ENCODE measurements around the gene KDM3B. TPM values are rescaled to one million over a fixed set of nuclear protein-coding genes. Genes with fewer than 3 reads are reported as not detected.

The KDM3B gene
- total and polyA plus RNA-seq, 9 of the 15 experiments (the other 6 are each of a cell fraction or from before 2014, with no cell fraction given): 13.8 to 62.8 (median 41.9) TPM

- TF ChIP-seq REST (IDR thresholded peaks at IDR 0.05; ENCODE audit: borderline replicate concordance) (peak; percentile 8; the same call in 1 of the 2 replicates), REST (CRISPR knock-in tag; IDR thresholded peaks at IDR 0.05; ENCODE audit: low read depth) (no peak; the same call in none of the 2 replicates), NR2C2 (CRISPR knock-in tag; IDR thresholded peaks at IDR 0.05) (no peak), NR2C2 (tag; IDR thresholded peaks at IDR 0.05) (peak; percentile 95), ZNF408 (CRISPR knock-in tag; IDR thresholded peaks at IDR 0.05; ENCODE audit: low read depth) (no peak), GABPB2 (CRISPR knock-in tag; conservative IDR thresholded peaks at IDR 0.05) (no peak), PPARD (CRISPR knock-in tag; IDR thresholded peaks at IDR 0.05) (no peak), HEY1 (CRISPR knock-in tag; IDR thresholded peaks at IDR 0.05; ENCODE audit: borderline replicate concordance) (no peak), NCOA1 (IDR thresholded peaks at IDR 0.05; ENCODE audit: low read depth) (no peak), BCL6 (CRISPR knock-in tag; IDR thresholded peaks at IDR 0.05) (no peak), HDAC3 (IDR thresholded peaks at IDR 0.05; ENCODE audit: borderline replicate concordance, partially characterized antibody) (peak; percentile 52), DMBX1 (CRISPR knock-in tag; IDR thresholded peaks at IDR 0.05; ENCODE audit: borderline replicate concordance) (no peak; the same call in 1 of the 2 replicates), DACH1 (IDR thresholded peaks at IDR 0.05; ENCODE audit: partially characterized antibody) (no peak), ZNF217 (CRISPR knock-in tag; IDR thresholded peaks at IDR 0.05) (no peak), ESRRA (IDR thresholded peaks at IDR 0.05; ENCODE audit: borderline replicate concordance, low read depth) (no peak; the same call in 1 of the 2 replicates), NFRKB (IDR thresholded peaks at IDR 0.05; ENCODE audit: low read depth) (peak; percentile 27), DPF2 (IDR thresholded peaks at IDR 0.05) (peak; percentile 33; the same call in 1 of the 2 replicates), MAFF (IDR thresholded peaks at IDR 0.05; ENCODE audit: low read length) (no peak), HMGXB4 (CRISPR knock-in tag; IDR thresholded peaks at IDR 0.05) (peak; percentile 91)
Observed at GRCh38 chr5:138464388-138465260, 112.1 kb downstream of the KDM3B start (continued).
